ENCODE results near the gene CDH23. TPM values are rescaled to one million over a fixed set of nuclear protein-coding genes. Genes with fewer than 3 reads are reported as not detected.

Gene CDH23
- total RNA-seq, 1 experiment from 2014 or later, result not detected

- no peaks in the 10 kb centered on the region for H3K27me3 ChIP-seq (ENCODE audit: low read length)
- no peaks in the 10 kb centered on the region for H3K79me2 ChIP-seq (ENCODE audit: low read length)
- H3F3A ChIP-seq (ENCODE audit: low read length, unreplicated experiment), result no peaks in the 10 kb centered on the region
- intact Hi-C loops (cut with micrococcal nuclease), result no loop called here
- H3K4me2 ChIP-seq (ENCODE audit: low read length), result no peak overlapping the region
- no peaks in the 10 kb centered on the region for H3K36me3 ChIP-seq (ENCODE audit: low read depth, low read length)
- TF ChIP-seq EZH2phosphoT487 (IDR thresholded peaks at IDR 0.05; ENCODE audit: borderline replicate concordance, low read length) (no peak), CTCF (conservative IDR thresholded peaks at IDR 0.05; ENCODE audit: low read depth, low read length) (no peak), EZH2 (IDR thresholded peaks at IDR 0.05; ENCODE audit: low read length, unreplicated experiment) (no peak)
- no peak overlapping the region for H3K4me3 ChIP-seq (ENCODE audit: low read length)
- no peak overlapping the region for H2AFZ ChIP-seq (ENCODE audit: low read length)
- H3K4me1 ChIP-seq (ENCODE audit: insufficient read depth, low read length), result peaks cover 12% of the 10 kb centered on the region; the same call in 1 of the 2 replicates
- no peak overlapping the region for H3K27ac ChIP-seq (ENCODE audit: low read length)
- ATAC-seq (no peak), DNase-seq (no peak)
- H3K9ac ChIP-seq (ENCODE audit: low read length), result no peak overlapping the region
- ChIA-PET POLR2A (ENCODE audit: unreplicated experiment) (no interaction called here), CTCF (no interaction called here)
- BruUV-seq (replicated peaks), result no TSS peak
- H3K9me3 ChIP-seq (ENCODE audit: low read length), result no peaks in the 10 kb centered on the region
- no peaks in the 10 kb centered on the region for H4K20me1 ChIP-seq (ENCODE audit: low read length)
- no peaks in the 10 kb centered on the region for H3K9me2 ChIP-seq (replicated peaks; ENCODE audit: low read length)
Observed at GRCh38 chr10:71694567-71694968, 297.8 kb downstream of the CDH23 start.

- H3K27me3 ChIP-seq (ENCODE audit: low read length), result no peaks in the 10 kb centered on the region
- CTCF ChIA-PET, result interaction anchor here (0.5 to 0.6 kb wide), 2 partner anchors 832 to 1233 kb away, joined by 3 read pairs; no protein-coding TSS in a partner anchor
- no peak for TF ChIP-seq EZH2phosphoT487 (IDR thresholded peaks at IDR 0.05; ENCODE audit: borderline replicate concordance, low read length)
- H4K20me1 ChIP-seq (ENCODE audit: low read length), result no peaks in the 10 kb centered on the region
- H3K4me3 ChIP-seq (ENCODE audit: low read length), result no peak overlapping the region
- no peaks in the 10 kb centered on the region for H3K36me3 ChIP-seq (ENCODE audit: low read depth, low read length)
- no peaks in the 10 kb centered on the region for H3K9me3 ChIP-seq (ENCODE audit: low read length)
- DNase-seq, result no peak
- H3K27ac ChIP-seq (ENCODE audit: low read length), result no peak overlapping the region
- ATAC-seq, result no peak
- no peak overlapping the region for H3K9ac ChIP-seq (ENCODE audit: low read length)
- intact Hi-C loops (cut with micrococcal nuclease), result loop anchor here (5.0 kb wide), 1 partner anchor 72 kb away; no protein-coding TSS in a partner anchor
- POLR2A ChIA-PET (ENCODE audit: unreplicated experiment), result no interaction called here
- peaks cover 12% of the 10 kb centered on the region; the same call in 1 of the 2 replicates for H3K4me1 ChIP-seq (ENCODE audit: insufficient read depth, low read length)
- H3K79me2 ChIP-seq (ENCODE audit: low read length), result no peaks in the 10 kb centered on the region
- no peaks in the 10 kb centered on the region for H3K9me2 ChIP-seq (replicated peaks; ENCODE audit: low read length)
- no peak overlapping the region for H2AFZ ChIP-seq (ENCODE audit: low read length)
- H3F3A ChIP-seq (ENCODE audit: low read length, unreplicated experiment), result no peaks in the 10 kb centered on the region
- H3K4me2 ChIP-seq (ENCODE audit: low read length), result no peak overlapping the region
- no TSS peak for BruUV-seq (replicated peaks)
Observed at GRCh38 chr10:71695502-71696476, 299.1 kb downstream of the CDH23 start.

GRCh38 chr10:71696628-71697326 lies 300.1 kb downstream of the CDH23 start:
- H3K27me3 ChIP-seq (ENCODE audit: low read length), result no peaks in the 10 kb centered on the region
- CTCF ChIA-PET, result interaction anchor here (0.5 to 1.0 kb wide), 3 partner anchors 70 to 1234 kb away, joined by 3 read pairs; no protein-coding TSS in a partner anchor
- no peak overlapping the region for H3K4me3 ChIP-seq (ENCODE audit: low read length)
- no peak overlapping the region for H3K27ac ChIP-seq (ENCODE audit: low read length)
- H3K9ac ChIP-seq (ENCODE audit: low read length), result no peak overlapping the region
- no TSS peak for BruUV-seq (replicated peaks)
- no peaks in the 10 kb centered on the region for H3K9me2 ChIP-seq (replicated peaks; ENCODE audit: low read length)
- DNase-seq (peak; percentile 47), ATAC-seq (peak; percentile 59; the same call in 1 of the 2 replicates)
- H3K4me1 ChIP-seq (ENCODE audit: insufficient read depth, low read length), result peaks cover 12% of the 10 kb centered on the region; the same call in 1 of the 2 replicates
- POLR2A ChIA-PET (ENCODE audit: unreplicated experiment), result no interaction called here
- TF ChIP-seq EZH2phosphoT487 (IDR thresholded peaks at IDR 0.05; ENCODE audit: borderline replicate concordance, low read length) (no peak), EZH2 (IDR thresholded peaks at IDR 0.05; ENCODE audit: low read length, unreplicated experiment) (no peak), CTCF (conservative IDR thresholded peaks at IDR 0.05; ENCODE audit: low read depth, low read length) (peak; percentile 78)
- no peaks in the 10 kb centered on the region for H3K9me3 ChIP-seq (ENCODE audit: low read length)
- H4K20me1 ChIP-seq (ENCODE audit: low read length), result no peaks in the 10 kb centered on the region
- no peaks in the 10 kb centered on the region for H3K36me3 ChIP-seq (ENCODE audit: low read depth, low read length)
- H3K79me2 ChIP-seq (ENCODE audit: low read length), result no peaks in the 10 kb centered on the region
- no peak overlapping the region for H3K4me2 ChIP-seq (ENCODE audit: low read length)
- no peaks in the 10 kb centered on the region for H3F3A ChIP-seq (ENCODE audit: low read length, unreplicated experiment)
- intact Hi-C loops (cut with micrococcal nuclease), result loop anchor here (5.0 kb wide), 1 partner anchor 71 kb away; no protein-coding TSS in a partner anchor
- H2AFZ ChIP-seq (ENCODE audit: low read length), result no peak overlapping the region
